Prostate gland (tissue), 2 donors: ENCODE results near the gene HDAC1. TPM values are rescaled to one million over a fixed set of nuclear protein-coding genes. Genes with fewer than 3 reads are reported as not detected.

ENCODE experiments used
- DNase-seq: peaks from one replicate; pipeline ENCODE4 v3.0.0-alpha.2; 2019; ENCODE audit warnings: low spot score
- H3K27ac ChIP-seq, 2 donors: fragments of 200-600 bp; sonication (generic); 2 replicates each; pipeline ENCODE4 v1.5.1; 2017 to 2019
- H3K27me3 ChIP-seq: fragments of 200-600 bp; sonication (generic); replicated peaks from 2 replicates; pipeline ENCODE4 v1.5.1; 2019; ENCODE audit not compliant: insufficient read depth
- H3K36me3 ChIP-seq, 2 donors: fragments of 200-600 bp; sonication (generic); 1 replicate in 1 of 2; 2 replicates in 1 of 2; pipeline versions ENCODE4 v1.5.1 to v1.8.1; 2017 to 2019
- H3K4me1 ChIP-seq: fragments of 200-600 bp; sonication (generic); replicated peaks from 2 replicates; pipeline ENCODE4 v1.5.1; 2019
- H3K4me3 ChIP-seq, 2 donors: fragments of 200-600 bp; sonication (generic); 2 replicates each; pipeline ENCODE4 v1.5.1; 2017 to 2019
- H3K9me3 ChIP-seq: fragments of 200-600 bp; sonication (generic); 2 replicates; pipeline ENCODE4 v1.5.1; 2017
- CTCF ChIP-seq, 4 experiments: fragments of 200-600 bp in 2 of 4; fragments of 450-650 bp in 2 of 4; sonication (generic) in 2 of 4; IDR thresholded peaks; 1 replicate in 3 of 4; 2 replicates in 1 of 4; pipeline ENCODE4 v1.5.1; 2016 to 2019; ENCODE audit warnings: antibody characterized with exemption in 4 of 4, mild to moderate bottlenecking in 2 of 4, moderate library complexity in 2 of 4
- POLR2A ChIP-seq: fragments of 450-650 bp; IDR thresholded peaks from one replicate; pipeline ENCODE4 v1.6.1; 2016; ENCODE audit warnings: antibody characterized with exemption, mild to moderate bottlenecking
- POLR2AphosphoS5 ChIP-seq: sonication (generic); formaldehyde crosslinking; IDR thresholded peaks from one replicate; pipeline ENCODE4 v1.6.1; 2017; ENCODE audit warnings: antibody characterized with exemption
- WGBS: methylation state at CpG from one replicate; pipeline ENCODE4 v1.1.5; 2018; 5-methylcytosine and 5-hydroxymethylcytosine counted together
- intact Hi-C: fragments of 100-400 bp; cut with DNase I; formaldehyde crosslinking; loops from one replicate; pipeline ENCODE4 v1.14.2; 2022
- total RNA-seq, 2 donors: library from RNA; depleted of rRNA; stranded (reverse); fragments of >200 nt; gene quantifications; one replicate each; pipeline ENCODE4 v1.1.0, GENCODE V29; 2016

HDAC1 gene
- total RNA-seq, 2 donors from 2014 or later: 85.8 to 98.0 TPM

- H3K4me1 ChIP-seq: no peaks in the 10 kb centered on the region
- no peak overlapping the region for H3K4me3 ChIP-seq
- H3K9me3 ChIP-seq: no peaks in the 10 kb centered on the region
- DNase-seq: no peak
- no peak overlapping the region for H3K27ac ChIP-seq
- 79% methylated on average over 7 of the region's 7 CpGs for WGBS
- H3K27me3 ChIP-seq: no peaks in the 10 kb centered on the region
- intact Hi-C loops: no loop called here
- H3K36me3 ChIP-seq: no peaks in the 10 kb centered on the region
- TF ChIP-seq POLR2AphosphoS5 (no peak), POLR2A (no peak), CTCF (IDR thresholded peaks at IDR 0.05) (no peak)
These were observed 24.8 kb upstream of the HDAC1 start for GRCh38 chr1:32266921-32267591.

GRCh38 chr1:32269744-32270143, 22.1 kb upstream of the HDAC1 start:
- Histone ChIP-seq H3K27ac (no peak overlapping the region), H3K4me1 (no peaks in the 10 kb centered on the region), H3K36me3 (no peaks in the 10 kb centered on the region), H3K4me3 (no peak overlapping the region), H3K9me3 (no peaks in the 10 kb centered on the region), H3K27me3 (no peaks in the 10 kb centered on the region)
- DNase-seq: no peak
- no peak for TF ChIP-seq CTCF (IDR thresholded peaks at IDR 0.05)
- TF ChIP-seq POLR2A: no peak
- TF ChIP-seq POLR2AphosphoS5: no peak
- intact Hi-C loops: no loop called here

- WGBS: 81% methylated on average over 7 of the region's 7 CpGs
- Histone ChIP-seq H3K27ac (no peak overlapping the region), H3K27me3 (no peaks in the 10 kb centered on the region), H3K4me1 (no peaks in the 10 kb centered on the region), H3K4me3 (no peak overlapping the region), H3K36me3 (no peaks in the 10 kb centered on the region), H3K9me3 (no peaks in the 10 kb centered on the region)
- no peak for DNase-seq
- intact Hi-C loops: no loop called here
- TF ChIP-seq POLR2A (no peak), CTCF (IDR thresholded peaks at IDR 0.05) (no peak)
These were observed 19.1 kb upstream of the HDAC1 start for GRCh38 chr1:32272557-32273390.

- Histone ChIP-seq H3K36me3 (no peaks in the 10 kb centered on the region), H3K9me3 (no peaks in the 10 kb centered on the region), H3K4me3 (no peak overlapping the region), H3K27me3 (no peaks in the 10 kb centered on the region), H3K4me1 (no peaks in the 10 kb centered on the region), H3K27ac (no peak overlapping the region)
- no peak for DNase-seq
- intact Hi-C loops: no loop called here
- 32% methylated on average over 10 of the region's 10 CpGs for WGBS
- TF ChIP-seq CTCF (IDR thresholded peaks at IDR 0.05) (no peak), POLR2A (no peak), POLR2AphosphoS5 (no peak)
These were observed 18.3 kb upstream of the HDAC1 start for GRCh38 chr1:32273391-32274208.
